Measurements from ENCODE around the gene CLK3.

GRCh38 chr15:74642348-74642733 is 26.7 kb downstream of the CLK3 start:
- TF ChIP-seq CTCF (IDR thresholded peaks at IDR 0.05) (no peak), POLR2A (IDR thresholded peaks at IDR 0.05) (no peak)

Measured in Peyer's patch (tissue), 4 donors.